ENCODE results near the gene FGF12.

The FGF12 gene

DNA sequence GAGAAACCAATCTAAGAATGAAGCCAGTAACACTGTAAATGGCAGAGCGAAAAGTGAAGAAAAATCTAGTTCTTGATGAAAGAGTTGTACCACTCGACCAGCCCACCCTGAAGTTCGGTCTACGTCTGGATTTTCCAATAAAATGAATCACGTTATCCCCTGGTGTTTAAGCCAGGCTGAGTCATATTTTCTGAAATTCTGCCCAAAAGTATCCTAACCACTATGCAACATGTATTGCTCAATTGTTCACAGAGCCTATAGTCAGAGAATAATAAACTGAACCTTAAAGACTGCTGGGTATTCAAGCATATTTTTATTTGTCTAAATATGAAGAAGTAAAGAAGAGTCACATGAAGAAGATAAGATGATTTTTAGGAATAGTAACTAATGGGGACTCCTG is 245.7 kb downstream of the FGF12 start:
- no peaks in the 10 kb centered on the region for H3K9me3 ChIP-seq (ENCODE audit: control insufficient read depth, low read length)
- no peaks in the 10 kb centered on the region for H3K4me1 ChIP-seq (ENCODE audit: control insufficient read depth, insufficient read depth, low read depth, low read length)
- H2BK12ac ChIP-seq (ENCODE audit: low read length in 2 of 2) = no peak overlapping the region
- no peak overlapping the region for H2AK5ac ChIP-seq (ENCODE audit: low read length, severe bottlenecking)
- H2BK120ac ChIP-seq (ENCODE audit: low read depth, low read length) = no peak overlapping the region
- no peak overlapping the region for H4K8ac ChIP-seq (ENCODE audit: low read length)
- no peak overlapping the region for H3K23ac ChIP-seq (ENCODE audit: low read length in 2 of 2)
- H3K4ac ChIP-seq (ENCODE audit: low read depth in 1 of 2, low read length in 2 of 2) = no peak overlapping the region
- no peak overlapping the region for H3K4me2 ChIP-seq (ENCODE audit: low read length, poor library complexity, severe bottlenecking)
- H3K27ac ChIP-seq (ENCODE audit: low read length, poor library complexity, severe bottlenecking) = no peak overlapping the region
- no peaks in the 10 kb centered on the region for H3K27me3 ChIP-seq (ENCODE audit: control insufficient read depth in 1 of 2, insufficient read depth in 1 of 2, low read length in 2 of 2)
- H3K14ac ChIP-seq (ENCODE audit: low read length in 2 of 2) = no peak overlapping the region
- no peak overlapping the region for H2BK15ac ChIP-seq (ENCODE audit: low read depth, poor library complexity, severe bottlenecking)
- no peak overlapping the region for H4K91ac ChIP-seq (ENCODE audit: low read length)
- no peak overlapping the region for H3K18ac ChIP-seq (ENCODE audit: low read depth in 1 of 2, low read length in 2 of 2)
- no peak overlapping the region for H2AFZ ChIP-seq (ENCODE audit: low read depth, low read length)
- no peaks in the 10 kb centered on the region for H3K79me1 ChIP-seq (replicated peaks; ENCODE audit: low read length, poor library complexity, severe bottlenecking)
- H3K9ac ChIP-seq (ENCODE audit: low read length) = peak overlapping the region; percentile 77
- H2BK5ac ChIP-seq (ENCODE audit: low read depth, low read length, poor library complexity, severe bottlenecking) = no peak overlapping the region
- H3K4me3 ChIP-seq (ENCODE audit: insufficient read depth in 1 of 2, low read depth in 1 of 2, low read length in 2 of 2) = peak overlapping the region in 1 of 2 experiments; percentile 42
- no peaks in the 10 kb centered on the region for H3K36me3 ChIP-seq (ENCODE audit: control insufficient read depth in 1 of 2, insufficient read depth in 2 of 2, low read depth in 1 of 2, low read length in 2 of 2)
- 78% methylated on average over 5 of the region's 5 CpGs for WGBS
- no peak for DNase-seq

DNA sequence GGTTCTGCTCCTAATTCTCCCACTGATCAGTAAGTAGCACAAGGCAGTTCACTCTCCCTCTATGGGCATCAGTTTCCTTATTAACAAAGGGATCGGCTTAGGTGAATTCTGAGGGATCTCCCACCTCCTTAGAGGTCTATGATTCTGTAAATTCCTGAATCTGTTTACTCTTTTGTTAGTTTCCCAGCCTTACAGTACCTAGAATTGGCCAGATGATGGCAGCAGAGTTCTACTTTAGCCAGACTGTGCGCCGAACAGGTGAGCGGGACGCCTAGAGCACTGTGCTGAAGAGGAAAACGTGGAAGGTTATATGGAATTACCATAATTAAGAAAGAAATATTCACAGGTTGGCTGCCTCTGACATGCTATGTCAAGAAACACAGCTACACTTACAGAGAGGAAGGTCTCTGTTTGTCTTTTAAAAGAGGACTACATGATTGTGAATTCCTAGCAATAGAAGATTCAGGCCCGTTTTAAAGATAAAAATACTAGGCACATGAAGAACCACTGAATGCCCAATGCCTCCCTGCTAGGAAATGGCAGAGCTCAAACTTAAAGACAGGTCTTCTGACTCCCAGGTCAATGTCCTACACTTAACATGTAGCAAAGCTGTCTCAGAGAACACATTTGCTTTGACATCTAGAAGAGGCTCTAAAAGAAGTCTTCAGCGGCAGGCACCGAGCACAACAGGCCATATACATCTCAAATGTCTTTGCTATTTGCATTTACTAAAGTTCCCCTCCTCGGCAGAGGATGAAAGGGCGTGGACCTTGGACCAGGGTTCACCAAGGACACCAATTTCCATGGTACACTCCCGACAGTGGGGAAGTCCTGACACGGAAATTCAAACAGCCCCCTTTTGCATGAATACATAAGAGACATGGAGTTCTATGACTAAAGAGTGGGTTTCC is 259.9 kb downstream of the FGF12 start:
- Histone ChIP-seq H3K9ac (ENCODE audit: low read length) (no peak overlapping the region), H3K27ac (ENCODE audit: low read length, poor library complexity, severe bottlenecking) (no peak overlapping the region), H2BK15ac (ENCODE audit: low read depth, poor library complexity, severe bottlenecking) (no peak overlapping the region), H2AK5ac (ENCODE audit: low read length, severe bottlenecking) (no peak overlapping the region), H2BK120ac (ENCODE audit: low read depth, low read length) (no peak overlapping the region), H3K79me1 (replicated peaks; ENCODE audit: low read length, poor library complexity, severe bottlenecking) (no peaks in the 10 kb centered on the region), H4K8ac (ENCODE audit: low read length) (no peak overlapping the region), H3K4me3 (ENCODE audit: insufficient read depth in 1 of 2, low read depth in 1 of 2, low read length in 2 of 2) (no peak overlapping the region), H3K9me3 (ENCODE audit: control insufficient read depth, low read length) (no peaks in the 10 kb centered on the region), H4K91ac (ENCODE audit: low read length) (no peak overlapping the region), H3K27me3 (ENCODE audit: control insufficient read depth in 1 of 2, insufficient read depth in 1 of 2, low read length in 2 of 2) (peaks cover 9 to 24% of the 10 kb centered on the region in 2 experiments), H3K14ac (ENCODE audit: low read length in 2 of 2) (no peak overlapping the region), H3K4ac (ENCODE audit: low read depth in 1 of 2, low read length in 2 of 2) (no peak overlapping the region), H3K36me3 (ENCODE audit: control insufficient read depth in 1 of 2, insufficient read depth in 2 of 2, low read depth in 1 of 2, low read length in 2 of 2) (no peaks in the 10 kb centered on the region), H2BK5ac (ENCODE audit: low read depth, low read length, poor library complexity, severe bottlenecking) (no peak overlapping the region), H2AFZ (ENCODE audit: low read depth, low read length) (no peak overlapping the region), H3K4me1 (ENCODE audit: control insufficient read depth, insufficient read depth, low read depth, low read length) (no peaks in the 10 kb centered on the region), H2BK12ac (ENCODE audit: low read length in 2 of 2) (no peak overlapping the region), H3K23ac (ENCODE audit: low read length in 2 of 2) (no peak overlapping the region), H3K18ac (ENCODE audit: low read depth in 1 of 2, low read length in 2 of 2) (no peak overlapping the region), H3K4me2 (ENCODE audit: low read length, poor library complexity, severe bottlenecking) (no peak overlapping the region)
- DNase-seq = peak; percentile 43
- 38% methylated on average over 10 of the region's 13 CpGs for WGBS

DNA sequence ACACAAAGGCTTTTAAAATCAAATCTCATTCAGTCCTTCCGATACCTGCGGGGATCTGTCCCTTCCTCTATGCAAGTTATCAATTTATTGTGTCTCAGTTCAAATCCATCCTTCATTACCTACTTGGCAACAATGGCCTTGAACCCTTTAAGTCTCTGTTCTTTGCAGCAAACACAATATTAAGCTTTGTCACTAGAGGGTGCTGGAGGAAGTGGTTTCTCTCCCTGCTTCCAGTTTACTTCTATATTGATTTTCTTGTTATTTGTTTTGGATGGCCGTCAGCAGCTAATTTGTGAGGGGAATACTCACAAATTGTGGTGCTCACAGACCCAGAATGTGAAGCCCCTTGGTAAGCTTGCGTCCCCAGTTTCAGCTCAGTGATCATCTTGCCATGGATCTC is 278.3 kb downstream of the FGF12 start:
- H2BK15ac ChIP-seq (ENCODE audit: low read depth, poor library complexity, severe bottlenecking) = no peak overlapping the region
- no peak overlapping the region for H3K4ac ChIP-seq (ENCODE audit: low read depth in 1 of 2, low read length in 2 of 2)
- H2BK12ac ChIP-seq (ENCODE audit: low read length in 2 of 2) = no peak overlapping the region
- H3K4me1 ChIP-seq (ENCODE audit: control insufficient read depth, insufficient read depth, low read depth, low read length) = peaks cover under 1% of the 10 kb centered on the region
- H2BK5ac ChIP-seq (ENCODE audit: low read depth, low read length, poor library complexity, severe bottlenecking) = no peak overlapping the region
- no peak overlapping the region for H2BK120ac ChIP-seq (ENCODE audit: low read depth, low read length)
- H2AFZ ChIP-seq (ENCODE audit: low read depth, low read length) = no peak overlapping the region
- no peak overlapping the region for H2AK5ac ChIP-seq (ENCODE audit: low read length, severe bottlenecking)
- H3K9me3 ChIP-seq (ENCODE audit: control insufficient read depth, low read length) = no peaks in the 10 kb centered on the region
- no peak overlapping the region for H4K91ac ChIP-seq (ENCODE audit: low read length)
- H3K36me3 ChIP-seq (ENCODE audit: control insufficient read depth in 1 of 2, insufficient read depth in 2 of 2, low read depth in 1 of 2, low read length in 2 of 2) = no peaks in the 10 kb centered on the region
- no peak overlapping the region for H3K9ac ChIP-seq (ENCODE audit: low read length)
- H3K23ac ChIP-seq (ENCODE audit: low read length in 2 of 2) = no peak overlapping the region
- no peak overlapping the region for H3K4me3 ChIP-seq (ENCODE audit: insufficient read depth in 1 of 2, low read depth in 1 of 2, low read length in 2 of 2)
- DNase-seq = no peak
- WGBS = 87% methylated on average over 4 of the region's 4 CpGs
- H3K79me1 ChIP-seq (replicated peaks; ENCODE audit: low read length, poor library complexity, severe bottlenecking) = no peaks in the 10 kb centered on the region
- no peak overlapping the region for H3K18ac ChIP-seq (ENCODE audit: low read depth in 1 of 2, low read length in 2 of 2)
- no peak overlapping the region for H3K27ac ChIP-seq (ENCODE audit: low read length, poor library complexity, severe bottlenecking)
- no peak overlapping the region for H4K8ac ChIP-seq (ENCODE audit: low read length)
- H3K14ac ChIP-seq (ENCODE audit: low read length in 2 of 2) = no peak overlapping the region
- H3K27me3 ChIP-seq (ENCODE audit: control insufficient read depth in 1 of 2, insufficient read depth in 1 of 2, low read length in 2 of 2) = peaks cover 0 to 47% of the 10 kb centered on the region in 2 experiments
- no peak overlapping the region for H3K4me2 ChIP-seq (ENCODE audit: low read length, poor library complexity, severe bottlenecking)

DNA sequence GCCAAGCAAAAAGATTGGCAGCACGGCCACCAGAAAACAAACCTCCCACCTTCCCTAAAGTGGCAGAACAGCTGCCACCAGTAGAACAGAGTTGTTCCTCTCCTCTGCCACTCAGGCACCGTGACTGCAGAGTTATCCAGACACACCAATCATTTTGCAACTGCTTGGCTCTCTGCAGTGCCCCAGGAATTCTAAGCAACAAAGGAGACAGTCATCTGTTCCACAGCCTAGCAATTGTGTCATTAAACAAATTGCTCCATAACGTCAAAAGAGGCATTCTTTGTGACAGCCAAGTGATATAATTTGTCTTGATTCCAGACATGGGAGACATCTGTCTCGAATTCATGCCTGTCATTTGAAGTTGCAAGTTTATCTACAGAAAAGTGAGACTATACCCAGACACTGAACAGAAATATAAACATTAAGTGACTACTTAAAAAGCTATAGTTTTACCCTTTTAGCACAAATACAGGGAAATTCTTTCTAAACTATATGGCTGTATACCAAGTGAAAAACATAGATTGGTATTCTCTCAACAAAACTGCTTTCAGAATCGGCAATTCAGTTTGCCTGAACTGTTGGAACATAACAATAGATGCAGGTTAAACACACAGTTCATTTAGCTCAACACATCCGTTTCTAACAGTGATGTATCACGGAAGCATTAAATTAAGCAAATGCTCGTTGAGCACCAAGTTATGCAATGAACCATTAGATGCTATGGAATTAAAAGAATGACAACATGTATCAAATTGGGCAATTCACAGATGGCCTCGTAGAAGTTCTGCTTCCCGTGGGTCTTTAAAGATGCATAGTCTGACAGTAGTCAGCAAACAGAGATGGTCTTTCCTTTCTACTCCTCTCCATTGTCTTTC is 281.3 kb downstream of the FGF12 start:
- DNase-seq = peak; percentile 6
- no peak overlapping the region for H3K18ac ChIP-seq (ENCODE audit: low read depth in 1 of 2, low read length in 2 of 2)
- H3K27ac ChIP-seq (ENCODE audit: low read length, poor library complexity, severe bottlenecking) = no peak overlapping the region
- H2BK15ac ChIP-seq (ENCODE audit: low read depth, poor library complexity, severe bottlenecking) = no peak overlapping the region
- no peak overlapping the region for H2AK5ac ChIP-seq (ENCODE audit: low read length, severe bottlenecking)
- H3K9ac ChIP-seq (ENCODE audit: low read length) = no peak overlapping the region
- no peak overlapping the region for H3K4me3 ChIP-seq (ENCODE audit: insufficient read depth in 1 of 2, low read depth in 1 of 2, low read length in 2 of 2)
- H3K23ac ChIP-seq (ENCODE audit: low read length in 2 of 2) = no peak overlapping the region
- peaks cover 3% of the 10 kb centered on the region for H3K4me1 ChIP-seq (ENCODE audit: control insufficient read depth, insufficient read depth, low read depth, low read length)
- H2BK12ac ChIP-seq (ENCODE audit: low read length in 2 of 2) = no peak overlapping the region
- H3K27me3 ChIP-seq (ENCODE audit: control insufficient read depth in 1 of 2, insufficient read depth in 1 of 2, low read length in 2 of 2) = peaks cover 0 to 55% of the 10 kb centered on the region in 2 experiments
- no peaks in the 10 kb centered on the region for H3K36me3 ChIP-seq (ENCODE audit: control insufficient read depth in 1 of 2, insufficient read depth in 2 of 2, low read depth in 1 of 2, low read length in 2 of 2)
- H3K79me1 ChIP-seq (replicated peaks; ENCODE audit: low read length, poor library complexity, severe bottlenecking) = no peaks in the 10 kb centered on the region
- H3K4ac ChIP-seq (ENCODE audit: low read depth in 1 of 2, low read length in 2 of 2) = no peak overlapping the region
- H2AFZ ChIP-seq (ENCODE audit: low read depth, low read length) = no peak overlapping the region
- H2BK120ac ChIP-seq (ENCODE audit: low read depth, low read length) = no peak overlapping the region
- no peak overlapping the region for H4K8ac ChIP-seq (ENCODE audit: low read length)
- 57% methylated on average over 9 of the region's 10 CpGs for WGBS
- no peaks in the 10 kb centered on the region for H3K9me3 ChIP-seq (ENCODE audit: control insufficient read depth, low read length)
- H2BK5ac ChIP-seq (ENCODE audit: low read depth, low read length, poor library complexity, severe bottlenecking) = no peak overlapping the region
- H3K4me2 ChIP-seq (ENCODE audit: low read length, poor library complexity, severe bottlenecking) = no peak overlapping the region
- H3K14ac ChIP-seq (ENCODE audit: low read length in 2 of 2) = no peak overlapping the region
- H4K91ac ChIP-seq (ENCODE audit: low read length) = no peak overlapping the region
